CD4-positive, alpha-beta memory T cell (primary cell): ENCODE data around the gene MAGIX. TPM values are rescaled to one million over a fixed set of nuclear protein-coding genes. Genes with fewer than 3 reads are reported as not detected.

Experiments used
- CTCF ChIA-PET: fragments of 350-600 bp; sonication (Branson Sonifier 250); formaldehyde crosslinking; loops from one replicate; lab custom pipeline; 2021; ENCODE audit warnings: inconsistent platforms; ENCODE audit not compliant: partially characterized antibody; lab: Charles Lee
- POLR2A ChIA-PET: fragments of 350-600 bp; sonication (Branson Sonifier 250); formaldehyde crosslinking; loops from one replicate; lab custom pipeline; 2021; ENCODE audit not compliant: partially characterized antibody; lab: Charles Lee
- DNase-seq, 5 donors: peaks; one replicate each; pipeline versions ENCODE4 v3.0.0 to v3.0.0-alpha.2; 2020 to 2022; ENCODE audit warnings: mixed read lengths in 1 of 5
- H3K27ac ChIP-seq: one replicate; pipeline ENCODE4 v1.7.0; 2013; ENCODE audit warnings: low read depth, low read length
- H3K27me3 ChIP-seq: 2 replicates; pipeline ENCODE4 v1.7.0; 2013; ENCODE audit warnings: mild to moderate bottlenecking, low read length, moderate library complexity; ENCODE audit not compliant: insufficient read depth
- H3K36me3 ChIP-seq: 2 replicates; pipeline ENCODE4 v1.7.0; 2013; ENCODE audit warnings: mild to moderate bottlenecking, low read length, moderate library complexity; ENCODE audit not compliant: insufficient read depth
- H3K4me1 ChIP-seq: 2 replicates; pipeline ENCODE4 v1.7.0; 2013; ENCODE audit warnings: mild to moderate bottlenecking, low read length, moderate library complexity; ENCODE audit not compliant: insufficient read depth
- H3K4me3 ChIP-seq, 2 donors: one replicate each; pipeline ENCODE4 v1.7.0; 2013; ENCODE audit warnings: low read length in 2 of 2, mild to moderate bottlenecking in 1 of 2
- H3K9me3 ChIP-seq, 2 donors: one replicate each; pipeline ENCODE4 v1.7.0; 2013; ENCODE audit warnings: low read length in 2 of 2, control low read depth in 1 of 2; ENCODE audit not compliant: control insufficient read depth in 1 of 2
- H3K27ac Mint-ChIP-seq, 7 donors: one replicate each; pipeline ENCODE4 v1.8.0; 2020 to 2021; ENCODE audit warnings: mixed read lengths in 7 of 7, mild to moderate bottlenecking in 6 of 7, inconsistent platforms in 3 of 7, moderate library complexity in 3 of 7
- H3K27me3 Mint-ChIP-seq, 2 donors: one replicate each; pipeline ENCODE4 v1.8.0; 2020 to 2021; ENCODE audit warnings: mixed read lengths in 2 of 2
- H3K36me3 Mint-ChIP-seq, 2 donors: one replicate each; pipeline ENCODE4 v1.8.0; 2020 to 2021; ENCODE audit warnings: mixed read lengths in 2 of 2, inconsistent platforms in 1 of 2, mild to moderate bottlenecking in 1 of 2
- H3K4me1 Mint-ChIP-seq, 4 donors: one replicate each; pipeline ENCODE4 v1.8.0; 2020 to 2021; ENCODE audit warnings: mixed read lengths in 4 of 4, mild to moderate bottlenecking in 1 of 4
- H3K4me3 Mint-ChIP-seq, 8 donors: one replicate each; pipeline ENCODE4 v1.8.0; 2020 to 2021; ENCODE audit warnings: mixed read lengths in 8 of 8, mild to moderate bottlenecking in 7 of 8, moderate library complexity in 6 of 8, inconsistent platforms in 3 of 8
- H3K9me3 Mint-ChIP-seq, 8 donors: one replicate each; pipeline ENCODE4 v1.8.0; 2020 to 2021; ENCODE audit warnings: mixed read lengths in 8 of 8, mild to moderate bottlenecking in 5 of 8, inconsistent platforms in 3 of 8, moderate library complexity in 1 of 8
- intact Hi-C: fragments of 100-400 bp; cut with micrococcal nuclease; formaldehyde crosslinking; loops from one replicate; pipeline ENCODE4 v1.15.1; 2023
- polyA plus RNA-seq, 2 donors: library from polyadenylated mRNA; unstranded; fragments of 300-500 nt; fragmentation: Illumina TruSeq; gene quantifications; one replicate each; pipeline ENCODE4 v1.2.3, GENCODE V29; 2021
- total RNA-seq, 2 experiments: library from RNA; stranded (reverse); gene quantifications; one replicate each; pipeline ENCODE4 v1.2.3, GENCODE V29; 2021

The MAGIX gene
- total and polyA plus RNA-seq, 4 experiments from 2014 or later: 0.21 to 2.2 (median 1.3) TPM

- H3K27me3 ChIP-seq: no peaks in the 10 kb centered on the region
- intact Hi-C loops: loop anchor here (1.0 to 5.0 kb wide), 3 partner anchors 33 to 154 kb away; partner anchors contain the start of genes GPKOW and GRIPAP1
Observed at GRCh38 chrX:49155900-49156837, 6.4 kb upstream of the MAGIX start.

GRCh38 chrX:49157194-49157593 is 5.4 kb upstream of the MAGIX start:
- no peaks in the 10 kb centered on the region for H3K27me3 ChIP-seq
- H3K27me3 Mint-ChIP-seq: no peaks in the 10 kb centered on the region
- H3K9me3 Mint-ChIP-seq: no peaks in the 10 kb centered on the region
- intact Hi-C loops: loop anchor here (5.0 kb wide), 2 partner anchors 35 to 155 kb away; partner anchors contain the start of gene GRIPAP1
- no peak overlapping the region for H3K27ac ChIP-seq
- CTCF ChIA-PET: interaction anchor here (0.7 to 1.3 kb wide), 2 partner anchors 11 to 112 kb away, joined by 3 read pairs; no protein-coding TSS in a partner anchor
- POLR2A ChIA-PET: interaction anchor here (2.0 kb wide), 1 partner anchor 10 kb away, joined by 13 read pairs; no protein-coding TSS in a partner anchor
- peaks cover 0 to 7% of the 10 kb centered on the region in 2 donors for H3K36me3 Mint-ChIP-seq
- peak overlapping the region in 2 of 7 donors; percentile 12 to 25 for H3K27ac Mint-ChIP-seq
- peaks cover 8% of the 10 kb centered on the region for H3K4me1 ChIP-seq
- H3K4me3 Mint-ChIP-seq: no peak overlapping the region
- no peak for DNase-seq
- H3K4me1 Mint-ChIP-seq: peaks cover 11 to 23% (median 12%) of the 10 kb centered on the region in 4 donors
- no peak overlapping the region for H3K4me3 ChIP-seq
- H3K9me3 ChIP-seq: no peaks in the 10 kb centered on the region
- no peaks in the 10 kb centered on the region for H3K36me3 ChIP-seq

More at GRCh38 chrX:49155900-49156837, 6.4 kb upstream of the MAGIX start:
- DNase-seq: peak; percentile 85 to 86 (median 85)
- H3K9me3 ChIP-seq: no peaks in the 10 kb centered on the region
- H3K4me1 ChIP-seq: peaks cover 8% of the 10 kb centered on the region
- H3K4me1 Mint-ChIP-seq: peaks cover 9 to 23% (median 12%) of the 10 kb centered on the region in 4 donors
- H3K4me3 ChIP-seq: peak overlapping the region; percentile 29 to 56
- no peaks in the 10 kb centered on the region for H3K36me3 ChIP-seq
- H3K27ac ChIP-seq: peak overlapping the region; percentile 86
- H3K36me3 Mint-ChIP-seq: peaks cover 0 to 7% of the 10 kb centered on the region in 2 donors
- H3K27me3 Mint-ChIP-seq: no peaks in the 10 kb centered on the region
- peak overlapping the region; percentile 95 to 99 (median 97) for H3K27ac Mint-ChIP-seq
- peak overlapping the region; percentile 91 to 97 (median 93) for H3K4me3 Mint-ChIP-seq
- no peaks in the 10 kb centered on the region for H3K9me3 Mint-ChIP-seq
- CTCF ChIA-PET: interaction anchor here (0.7 to 2.5 kb wide), 18 partner anchors 9 to 153 kb away, joined by 3 to 31 read pairs (median 4); partner anchors contain the start of genes GPKOW, PLP2, TFE3 and WDR45
- POLR2A ChIA-PET: interaction anchor here (0.5 to 2.3 kb wide), 18 partner anchors 11 to 582 kb away, joined by 3 to 37 read pairs (median 4); partner anchors contain the start of genes GPKOW, GRIPAP1, OTUD5 and PLP2

DNA sequence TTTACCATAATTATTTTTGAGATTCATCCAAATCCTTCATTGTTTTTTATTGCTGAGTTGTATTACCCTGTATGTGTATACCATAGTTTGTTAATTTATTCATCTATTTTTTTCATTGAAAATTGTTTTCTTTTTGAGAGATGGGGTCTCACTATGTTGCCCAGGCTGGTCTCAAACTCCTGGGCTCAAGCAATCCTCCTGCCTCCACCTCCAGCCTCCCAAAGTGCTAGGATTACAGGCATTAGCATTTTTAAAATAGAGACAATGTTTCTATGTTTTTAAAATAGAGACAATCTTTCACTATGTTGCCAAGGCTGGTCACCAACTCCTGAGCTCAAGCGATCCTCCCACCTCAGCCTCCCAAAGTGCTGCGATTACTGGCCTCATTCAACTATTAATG is 1.6 kb upstream of the MAGIX start:
- Histone ChIP-seq H3K4me1 (peaks cover 18% of the 10 kb centered on the region), H3K27me3 (no peaks in the 10 kb centered on the region), H3K27ac (no peak overlapping the region), H3K4me3 (no peak overlapping the region), H3K36me3 (no peaks in the 10 kb centered on the region), H3K9me3 (no peaks in the 10 kb centered on the region)
- ChIA-PET CTCF (no interaction called here), POLR2A (no interaction called here)
- DNase-seq: no peak
- Mint-ChIP-seq H3K36me3 (peaks cover 0 to 3% of the 10 kb centered on the region in 2 donors), H3K9me3 (peaks cover 0 to 2% (median 0%) of the 10 kb centered on the region in 8 donors), H3K27ac (no peak overlapping the region), H3K27me3 (no peaks in the 10 kb centered on the region), H3K4me3 (no peak overlapping the region), H3K4me1 (peaks cover 9 to 27% (median 14%) of the 10 kb centered on the region in 4 donors)
- intact Hi-C loops: loop anchor here (5.0 to 10.0 kb wide), 2 partner anchors 86 to 204 kb away; partner anchors contain the start of genes OTUD5, PRAF2 and WDR45

DNA sequence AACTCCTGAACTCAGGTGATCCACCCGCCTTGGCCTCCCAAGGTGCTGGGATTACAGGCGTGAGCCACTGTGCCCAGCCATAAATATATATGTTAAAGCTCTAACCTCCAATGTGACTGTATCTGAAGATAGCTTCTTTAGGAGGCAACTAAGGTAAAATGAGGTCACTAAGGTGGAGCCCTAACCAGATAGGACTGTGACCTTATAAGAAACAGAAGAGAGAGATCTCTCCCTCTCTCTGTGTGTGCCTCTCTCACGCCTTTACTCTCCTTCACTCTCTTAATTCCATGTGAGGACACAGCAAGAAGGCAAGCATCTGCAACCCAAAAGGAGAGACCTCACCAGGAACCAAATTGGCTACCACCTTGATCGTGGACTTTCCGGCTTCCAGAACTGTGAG is 926 bp upstream of the MAGIX start:
- peak overlapping the region in 2 of 7 donors; percentile 17 to 24 for H3K27ac Mint-ChIP-seq

GRCh38 chrX:49163555-49164419 is 1.2 kb downstream of the MAGIX start:
- Mint-ChIP-seq H3K4me3 (peak overlapping the region; percentile 70 to 88 (median 80)), H3K27me3 (no peaks in the 10 kb centered on the region), H3K9me3 (peaks cover 0 to 4% (median 0%) of the 10 kb centered on the region in 8 donors), H3K4me1 (peaks cover 14 to 41% (median 29%) of the 10 kb centered on the region in 4 donors), H3K36me3 (peaks cover 0 to 1% of the 10 kb centered on the region in 2 donors), H3K27ac (peak overlapping the region; percentile 83 to 95 (median 92))
- Histone ChIP-seq H3K4me3 (peak overlapping the region in 1 of 2 donors; percentile 50), H3K27me3 (no peaks in the 10 kb centered on the region), H3K27ac (peak overlapping the region; percentile 58), H3K9me3 (no peaks in the 10 kb centered on the region), H3K36me3 (no peaks in the 10 kb centered on the region), H3K4me1 (peaks cover 41% of the 10 kb centered on the region)
- ChIA-PET POLR2A (interaction anchor here (0.7 to 1.1 kb wide), 6 partner anchors 9 to 715 kb away, joined by 3 to 5 read pairs (median 4); partner anchors contain the start of gene USP27X), CTCF (interaction anchor here (0.7 to 1.8 kb wide), 4 partner anchors 9 to 40 kb away, joined by 3 to 5 read pairs (median 3); partner anchors contain the start of gene GPKOW)
- intact Hi-C loops: loop anchor here (5.0 to 10.0 kb wide), 2 partner anchors 89 to 206 kb away; partner anchors contain the start of genes OTUD5, PRAF2 and WDR45
- DNase-seq: peak; percentile 81 to 84 (median 82)

More for the DNA sequence above, 926 bp upstream of the MAGIX start:
- peaks cover 22% of the 10 kb centered on the region for H3K4me1 ChIP-seq
- no peak overlapping the region for H3K27ac ChIP-seq
- Mint-ChIP-seq H3K9me3 (peaks cover 0 to 4% (median 0%) of the 10 kb centered on the region in 8 donors), H3K4me1 (peaks cover 9 to 27% (median 18%) of the 10 kb centered on the region in 4 donors), H3K27me3 (no peaks in the 10 kb centered on the region), H3K36me3 (peaks cover 0 to 1% of the 10 kb centered on the region in 2 donors), H3K4me3 (peak overlapping the region in 1 of 8 donors; percentile 10)
- CTCF ChIA-PET: no interaction called here
- DNase-seq: no peak
- intact Hi-C loops: loop anchor here (5.0 to 10.0 kb wide), 2 partner anchors 87 to 204 kb away; partner anchors contain the start of genes OTUD5, PRAF2 and WDR45
- no peaks in the 10 kb centered on the region for H3K36me3 ChIP-seq
- POLR2A ChIA-PET: no interaction called here
- H3K4me3 ChIP-seq: no peak overlapping the region
- no peaks in the 10 kb centered on the region for H3K27me3 ChIP-seq
- H3K9me3 ChIP-seq: no peaks in the 10 kb centered on the region
